Left hindlimb (tissue), 1 donor: Measurements from ENCODE around the gene SCMH1.
"Not testable (repeated sequence)": the region's sequence is repeated elsewhere in the genome, so short reads cannot be mapped to it uniquely, and the experiment has no call there.

Experiments
- DNase-seq: peaks from one replicate; pipeline ENCODE4 v3.0.0-alpha.2; 2018

Gene SCMH1

DNA sequence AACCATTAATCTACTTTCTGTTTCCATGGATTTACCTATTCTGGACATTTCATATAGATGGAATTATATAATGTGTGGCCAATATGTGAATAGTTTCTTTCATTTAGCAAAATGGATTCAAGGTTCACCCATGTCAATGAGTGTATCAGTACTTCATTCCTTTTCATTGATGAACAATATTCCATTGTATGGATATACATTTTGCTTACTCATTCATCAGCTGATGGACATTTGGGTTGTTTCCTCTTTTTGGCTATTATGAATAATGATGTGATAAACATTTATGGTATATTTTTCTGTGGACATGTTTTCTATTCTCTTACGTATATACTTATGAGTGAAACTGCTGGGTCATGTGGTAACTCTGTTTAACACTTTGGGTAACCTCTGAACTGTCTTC, 97.8 kb downstream of the SCMH1 start:
- DNase-seq, result no peak

DNA sequence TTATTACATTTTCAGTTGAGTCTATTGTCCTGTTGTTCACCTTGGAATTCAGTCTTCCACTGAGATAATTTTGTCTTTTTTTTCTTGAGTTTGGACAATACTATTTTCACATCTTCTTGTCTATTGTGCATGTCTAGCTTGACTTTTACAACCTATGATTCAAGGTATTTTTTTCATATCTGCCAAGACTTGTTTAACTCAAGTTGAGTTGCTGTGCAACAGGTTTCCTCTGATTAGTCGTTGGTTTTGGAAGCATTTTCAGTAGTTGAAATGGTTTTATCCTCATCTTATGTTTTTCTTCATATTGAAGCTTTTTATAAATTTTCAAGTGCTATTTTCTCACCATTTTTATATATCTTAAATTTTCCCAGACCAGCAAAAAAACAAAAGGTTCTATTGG, 103.6 kb downstream of the SCMH1 start:
- DNase-seq, result no peak

DNA sequence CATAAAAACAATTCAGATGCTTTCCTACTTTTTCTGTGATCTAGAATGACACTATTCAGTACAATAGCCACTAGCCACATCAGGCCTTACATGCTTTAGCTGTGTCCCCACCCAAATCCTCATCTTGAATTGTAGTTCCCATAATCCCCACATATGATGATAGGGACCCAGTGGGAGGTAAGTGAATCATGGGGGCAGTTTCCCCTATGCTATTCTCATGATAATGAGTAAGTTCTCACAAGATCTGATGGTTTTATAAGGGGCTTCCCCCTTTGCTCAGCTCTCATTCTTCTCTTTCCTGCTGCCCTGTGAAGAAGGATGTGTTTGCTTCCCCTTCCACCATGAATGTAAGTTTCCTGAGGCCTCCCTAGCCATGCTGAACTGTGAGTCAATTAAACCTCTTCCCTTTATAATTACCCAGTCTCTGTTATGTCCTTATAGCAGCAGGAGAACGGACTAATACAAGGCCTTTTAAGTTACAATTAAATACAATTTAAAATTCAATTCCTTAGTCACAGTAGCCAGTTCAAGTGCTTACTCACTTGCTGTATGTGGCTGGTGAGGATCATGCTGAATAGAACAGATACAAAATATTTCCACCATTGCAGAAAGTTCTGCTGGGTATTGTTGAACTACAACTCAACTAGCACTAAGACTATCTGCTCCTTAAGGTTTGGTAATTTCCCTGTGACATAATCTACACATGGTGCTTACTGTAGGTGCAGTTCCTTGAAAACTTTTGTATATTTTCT, 106.7 kb downstream of the SCMH1 start:
- DNase-seq, result no peak

DNA sequence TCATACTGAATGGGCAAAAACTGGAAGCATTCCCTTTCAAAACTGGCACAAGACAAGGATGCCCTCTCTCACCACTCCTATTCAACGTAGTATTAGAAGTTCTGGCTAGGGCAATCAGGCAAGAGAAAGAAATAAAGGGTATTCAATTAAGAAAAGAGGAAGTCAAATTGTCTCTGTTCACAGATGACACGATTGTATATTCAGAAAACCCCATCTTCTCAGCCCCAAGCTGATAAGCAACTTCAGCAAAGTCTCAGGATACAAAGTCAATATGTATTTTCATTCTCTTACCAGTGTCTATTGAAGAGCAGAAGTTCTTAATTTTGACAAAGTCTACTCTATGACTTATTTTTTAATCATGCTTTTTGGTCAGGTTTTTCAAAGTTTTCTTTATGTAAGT, 107.8 kb downstream of the SCMH1 start:
- DNase-seq, result not testable (repeated sequence)

DNA sequence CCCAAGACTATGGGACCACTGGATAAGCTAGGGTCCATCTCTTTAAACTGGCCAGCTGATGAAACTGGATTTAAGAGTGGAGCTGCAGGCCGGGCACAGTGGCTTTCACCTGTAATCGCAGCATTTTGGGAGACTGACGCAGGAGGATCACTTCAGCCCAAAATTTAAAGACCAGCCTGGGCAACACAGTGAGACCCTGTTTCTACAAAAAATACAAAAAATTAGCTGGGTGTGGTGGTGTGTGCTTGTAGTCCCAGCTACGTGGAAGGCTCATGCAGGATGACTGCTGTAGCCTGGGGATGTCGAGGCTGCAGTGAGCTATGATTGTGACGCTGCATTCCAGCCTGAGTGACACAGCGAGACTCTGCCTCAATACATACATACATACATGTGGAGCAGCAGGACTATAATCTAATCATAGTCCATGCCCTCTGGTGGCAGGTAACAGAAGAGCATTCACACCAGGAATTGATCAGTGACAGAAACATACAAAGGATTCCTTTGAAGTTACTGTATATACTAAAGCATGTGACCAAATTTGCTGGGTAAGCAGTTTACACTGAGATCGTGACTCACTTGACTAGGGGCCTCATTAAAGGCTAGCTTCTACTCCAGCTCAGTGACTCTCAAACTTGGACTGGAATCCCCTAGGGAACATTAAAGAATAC, 119.1 kb downstream of the SCMH1 start:
- no peak for DNase-seq

DNA sequence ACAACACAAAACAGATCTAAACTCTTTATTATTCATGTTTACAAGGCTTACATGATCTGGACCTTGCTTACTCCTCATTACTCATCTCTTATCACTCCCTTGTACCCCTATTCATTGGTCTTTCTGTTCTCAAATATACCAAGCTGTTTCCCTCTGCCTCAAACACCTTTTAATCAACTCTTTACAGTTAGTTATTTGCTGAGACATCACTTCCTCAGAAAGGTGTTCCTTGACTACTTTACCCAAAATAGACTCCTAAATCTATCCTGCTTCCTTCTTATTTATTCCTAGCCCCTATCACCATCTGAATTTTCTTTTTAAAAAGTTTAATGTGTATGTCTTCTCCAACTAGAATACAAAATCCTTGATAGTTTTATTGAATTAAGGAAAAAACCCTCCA, 120.0 kb downstream of the SCMH1 start:
- no peak for DNase-seq

DNA sequence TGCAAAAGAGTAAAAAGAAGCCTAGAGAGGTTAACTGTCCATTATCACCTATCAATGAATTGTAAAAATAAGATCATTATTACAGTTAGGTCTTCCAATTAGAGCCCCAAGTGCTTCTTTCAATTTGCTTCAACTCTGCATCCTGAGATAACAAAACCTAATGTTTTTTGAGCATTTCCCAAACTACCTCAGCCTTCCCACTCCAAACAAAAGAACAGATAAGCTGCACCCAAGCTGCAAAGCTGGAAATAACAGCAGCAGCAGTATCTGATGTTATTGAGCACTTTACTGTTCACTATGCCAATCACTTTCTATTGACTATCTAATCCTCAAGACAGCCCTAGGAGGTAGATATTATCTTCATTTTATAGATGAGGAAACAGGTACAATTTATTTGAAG, 123.5 kb downstream of the SCMH1 start:
- DNase-seq, result no peak

DNA sequence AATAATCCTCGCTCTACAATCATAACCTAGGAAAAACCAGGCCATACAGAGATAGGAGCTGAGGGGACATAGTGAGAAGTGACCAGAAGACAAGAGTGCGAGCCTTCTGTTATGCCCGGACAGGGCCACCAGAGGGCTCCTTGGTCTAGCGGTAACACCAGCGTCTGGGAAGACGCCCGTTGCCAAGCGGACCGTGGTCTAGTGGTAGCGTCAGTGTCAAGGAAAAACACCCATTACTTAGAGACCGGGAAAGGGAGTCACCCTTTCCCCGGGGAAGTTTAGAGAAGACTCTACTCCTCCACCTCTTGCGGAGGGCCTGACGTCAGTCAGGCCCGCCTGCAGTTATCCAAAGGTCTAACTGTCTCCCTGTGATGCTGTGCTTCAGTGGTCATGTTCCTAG, 124.9 kb downstream of the SCMH1 start:
- DNase-seq, result not testable (repeated sequence)

DNA sequence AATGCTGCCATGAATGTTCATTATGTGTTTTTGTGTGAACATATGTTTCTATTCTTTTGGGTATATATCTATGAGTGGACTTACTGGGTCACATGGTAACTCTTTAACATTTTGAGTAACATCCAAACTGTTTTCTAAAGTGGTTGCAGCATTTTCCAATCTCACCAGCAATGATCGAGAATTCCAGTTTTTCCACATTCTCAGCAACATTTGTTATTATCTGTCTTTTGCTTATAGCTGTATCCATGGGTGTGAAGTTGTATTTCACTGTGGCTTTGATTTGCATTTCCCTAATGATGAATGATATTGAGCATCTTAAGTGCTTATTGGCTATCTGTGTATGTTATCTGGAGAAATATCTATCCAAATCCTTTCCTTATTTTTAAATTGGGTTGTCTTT, 131.4 kb downstream of the SCMH1 start:
- DNase-seq, result no peak

DNA sequence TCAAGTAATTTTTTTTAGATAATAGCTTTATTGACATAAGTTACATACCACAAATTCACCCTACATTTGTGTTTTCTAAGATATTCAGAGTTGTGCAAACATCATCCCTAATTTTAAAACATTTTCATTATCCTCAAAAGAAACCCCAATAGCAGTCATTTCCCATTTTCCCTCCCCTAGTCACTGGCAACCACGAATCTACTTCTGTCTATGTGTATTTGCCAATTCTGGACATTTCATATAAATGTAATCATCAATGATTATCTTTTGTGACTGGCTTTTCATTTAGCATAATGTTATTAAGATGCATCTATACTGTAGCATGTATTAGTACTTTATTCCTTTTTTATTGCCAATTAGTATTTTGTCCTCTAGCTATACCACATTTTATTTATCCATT, 131.8 kb downstream of the SCMH1 start:
- no peak for DNase-seq

DNA sequence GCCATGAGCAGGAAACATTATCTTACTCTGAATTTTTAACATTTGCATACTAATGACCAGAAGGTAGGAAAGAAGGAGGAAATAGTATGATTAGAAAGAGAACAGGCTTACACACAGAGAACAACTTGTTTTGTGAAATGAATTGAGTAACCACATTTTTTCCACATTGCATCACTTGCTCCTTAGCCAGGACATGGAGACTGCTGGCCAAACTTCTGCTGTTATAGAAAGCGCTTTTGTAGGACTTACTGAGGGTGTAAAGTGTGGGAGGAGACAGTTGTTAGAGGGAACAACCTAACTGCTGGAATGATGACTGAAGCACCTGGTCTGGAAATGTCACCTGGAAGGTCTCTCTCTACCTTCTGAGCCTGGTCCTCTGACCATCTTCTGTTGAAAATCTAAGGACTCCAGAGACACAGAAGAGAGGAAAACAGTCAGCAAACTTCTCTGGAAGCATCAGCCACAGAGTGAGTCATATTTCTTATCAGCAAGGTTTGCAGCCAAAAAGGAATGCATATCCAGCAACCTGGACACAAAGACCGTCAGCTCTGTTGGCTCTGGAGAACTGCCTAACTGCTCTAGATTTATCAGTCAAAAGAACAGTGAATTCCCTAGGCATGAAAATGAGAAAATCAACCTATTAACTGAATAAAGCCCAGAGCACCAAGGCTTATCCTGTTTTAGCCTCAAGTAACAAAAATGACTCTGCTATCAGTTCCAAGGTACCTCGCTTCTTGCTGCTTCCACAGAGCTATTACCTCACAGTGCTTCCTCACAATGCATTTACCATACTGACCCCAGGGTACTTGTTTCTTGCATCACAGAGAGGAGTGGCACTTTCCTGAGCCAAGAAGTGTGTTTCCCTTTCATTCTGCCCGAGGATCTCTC, 132.6 kb downstream of the SCMH1 start:
- peak; percentile 80 for DNase-seq

DNA sequence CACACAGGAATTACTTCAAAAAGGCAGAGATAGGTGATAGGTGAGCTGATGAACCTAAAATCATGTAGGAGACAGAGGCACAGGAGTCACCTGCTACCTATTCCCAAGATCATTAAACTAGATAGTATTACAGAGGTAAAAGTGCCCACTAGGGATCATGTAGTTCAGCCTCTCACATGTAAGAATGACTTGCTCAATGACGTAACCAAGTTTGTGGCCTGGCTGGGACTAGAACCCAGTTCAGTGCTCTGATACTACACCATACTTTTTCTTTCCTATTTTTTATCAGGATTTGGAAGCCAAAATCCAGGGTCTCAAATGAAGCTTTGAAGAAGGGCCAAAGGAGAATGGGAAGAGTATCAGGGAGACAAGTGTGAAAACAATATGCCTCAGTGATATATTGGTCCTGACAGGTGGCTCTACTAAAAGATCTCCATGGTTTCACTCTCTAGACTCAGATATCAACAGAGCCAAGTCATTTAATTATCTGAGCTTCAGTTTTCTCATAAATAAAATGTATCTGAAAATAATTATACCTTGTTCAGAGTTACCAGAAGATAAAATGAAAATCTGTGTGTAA, 133.3 kb downstream of the SCMH1 start:
- no peak for DNase-seq

DNA sequence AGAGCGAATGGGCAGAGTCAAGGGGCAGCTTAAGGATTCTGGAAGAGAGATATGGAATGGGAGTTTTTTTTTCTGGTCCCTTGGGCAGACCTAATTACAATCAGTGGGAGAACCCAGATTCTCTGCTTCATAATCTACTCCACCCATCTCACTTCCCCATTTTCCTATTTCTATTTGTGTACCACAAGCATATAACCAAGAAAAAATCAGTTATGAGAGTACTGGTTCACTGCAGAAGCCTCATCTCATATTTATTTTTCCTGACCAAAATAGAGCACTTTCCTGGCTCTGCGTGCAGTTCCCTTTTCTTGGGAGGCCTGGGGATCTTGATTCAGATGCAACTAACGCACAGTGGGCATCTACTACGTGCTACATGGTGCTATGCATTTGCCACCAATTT, 138.3 kb downstream of the SCMH1 start:
- no peak for DNase-seq

DNA sequence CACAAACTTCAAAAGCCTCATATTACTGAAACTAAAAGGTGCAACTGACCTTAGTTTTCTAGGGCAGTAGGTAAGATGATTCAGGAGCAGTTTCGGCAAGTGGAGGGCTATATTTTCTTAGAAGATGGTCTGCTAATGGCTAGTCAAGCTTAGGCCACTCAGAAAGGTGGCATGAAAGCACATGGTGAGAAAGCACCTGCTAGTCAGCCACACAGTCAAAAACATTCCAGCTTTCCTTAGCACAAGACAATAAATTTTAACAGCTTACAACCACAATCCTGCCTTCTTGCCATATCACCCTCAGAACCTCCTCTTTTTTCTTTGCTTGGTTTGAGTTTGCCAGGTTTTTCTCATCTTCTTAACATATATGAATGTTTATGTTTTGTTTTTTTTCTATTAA, 139.5 kb downstream of the SCMH1 start:
- no peak for DNase-seq

DNA sequence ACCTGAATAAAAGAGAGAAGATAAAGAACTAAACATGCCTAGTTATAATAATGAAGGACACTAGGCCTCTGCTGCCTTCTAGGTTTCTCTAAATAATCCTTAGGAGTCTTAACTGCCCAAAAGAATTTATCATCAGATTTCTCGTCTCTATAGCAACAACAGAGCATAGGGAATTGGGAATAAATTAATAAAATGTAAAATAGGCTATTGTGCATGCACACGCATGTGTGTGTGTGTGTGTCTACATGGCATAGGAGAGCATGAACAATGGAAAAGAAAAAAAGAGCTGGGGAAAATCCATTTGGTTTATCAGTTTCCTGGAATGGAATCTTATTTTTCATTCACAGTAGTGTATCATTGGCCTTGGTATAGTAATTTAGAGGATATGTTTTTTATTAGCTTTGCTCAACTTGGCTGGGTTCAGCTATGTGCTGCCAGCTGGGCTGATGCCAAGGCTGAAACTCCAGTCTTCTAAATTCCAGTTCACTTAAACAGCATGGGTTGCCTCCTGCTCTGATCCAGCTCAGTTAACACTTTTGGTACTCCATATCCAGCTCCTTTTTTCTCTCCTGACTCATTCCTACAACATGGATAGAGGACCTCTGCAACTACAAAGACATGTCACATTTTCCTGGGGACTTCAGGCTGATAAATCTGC, 140.0 kb downstream of the SCMH1 start:
- peak; percentile 94 for DNase-seq

DNA sequence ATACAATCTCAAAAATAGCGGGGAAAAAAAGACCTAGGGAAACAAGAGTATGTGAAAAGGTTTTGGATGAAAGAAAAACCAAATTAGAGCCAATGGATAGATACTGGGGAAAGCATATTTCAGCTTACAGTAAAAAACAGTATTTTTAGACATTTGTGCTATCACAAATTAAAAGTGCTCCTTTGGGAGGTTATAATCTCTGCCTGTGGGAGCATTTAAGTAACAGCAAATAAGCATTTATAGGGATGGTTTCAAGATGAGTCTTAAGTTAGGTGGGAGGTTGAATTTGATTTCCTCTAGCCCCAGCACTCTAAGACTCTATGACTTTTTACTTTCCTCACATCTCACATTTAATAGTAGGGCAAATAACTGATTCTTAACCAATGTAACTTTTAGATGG, 141.0 kb downstream of the SCMH1 start:
- no peak for DNase-seq

DNA sequence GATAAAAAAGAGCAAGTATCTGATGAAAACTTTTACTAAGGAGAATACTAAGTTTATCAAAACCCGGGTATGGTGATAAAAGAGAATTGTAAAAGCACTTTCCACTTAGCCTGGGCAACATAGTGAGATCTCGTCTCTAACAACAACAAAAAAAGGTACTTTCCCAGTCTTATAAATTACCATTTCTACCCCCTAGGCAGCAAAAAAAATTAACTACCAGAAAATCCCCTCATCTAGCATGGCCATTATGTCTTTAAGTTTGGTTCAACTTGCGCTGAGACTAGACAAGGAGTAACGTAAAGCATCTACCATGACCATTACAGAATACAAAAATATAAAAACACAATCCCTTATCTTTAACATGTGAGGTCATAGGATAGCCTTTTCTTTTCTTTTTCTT, 141.9 kb downstream of the SCMH1 start:
- DNase-seq, result no peak

DNA sequence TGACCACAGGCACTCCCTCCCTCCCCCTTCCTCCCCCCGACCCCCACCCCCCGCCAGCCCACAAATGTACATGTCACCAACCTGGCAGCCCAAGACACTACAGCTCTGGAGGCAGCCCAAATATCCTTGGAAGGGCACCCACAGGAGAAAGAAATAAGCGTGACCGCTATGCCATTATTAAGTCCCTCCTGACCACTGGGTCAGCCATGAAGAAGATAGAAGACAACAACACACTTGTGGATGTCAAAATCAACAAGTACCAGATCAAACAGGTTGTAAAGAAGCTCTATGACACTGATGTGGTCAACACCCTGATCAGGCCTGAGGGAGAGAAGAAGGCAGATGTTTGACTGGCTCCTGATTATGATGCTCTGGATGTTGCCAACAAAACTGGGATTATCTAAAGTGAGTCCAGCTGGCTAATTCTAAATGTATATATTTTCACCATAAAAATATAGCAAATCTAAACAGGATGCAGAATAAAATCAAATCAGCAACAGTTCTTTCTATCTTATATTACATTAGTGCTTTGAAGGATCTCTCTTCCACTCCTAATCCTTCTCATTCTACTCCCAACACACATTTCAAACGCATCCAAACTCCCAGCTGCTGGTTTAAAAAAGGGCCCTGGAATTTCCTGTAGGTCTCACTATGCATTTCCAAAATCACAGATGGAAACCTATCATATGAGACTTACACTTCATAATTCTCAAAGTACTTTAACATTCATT, 143.2 kb downstream of the SCMH1 start:
- no peak for DNase-seq

DNA sequence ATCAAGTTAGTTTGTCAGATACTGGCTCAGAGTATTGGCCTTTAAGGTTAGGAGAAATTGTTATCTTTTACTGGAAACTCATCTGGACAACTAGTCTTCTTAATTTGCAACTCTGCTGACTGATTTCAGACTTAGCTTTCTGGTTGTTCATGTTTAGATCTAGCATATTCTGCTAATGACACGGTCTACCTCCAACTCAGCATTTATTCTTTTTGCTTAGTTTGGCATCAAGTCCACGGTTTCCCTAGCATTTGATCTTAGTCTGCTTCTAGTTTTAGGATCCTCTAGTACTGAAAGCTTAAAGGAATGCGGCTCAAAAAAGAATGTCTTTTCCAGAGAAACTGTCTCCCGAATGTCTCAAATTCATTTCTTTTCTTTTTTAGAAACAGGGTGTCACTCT, 145.0 kb downstream of the SCMH1 start:
- no peak for DNase-seq

DNA sequence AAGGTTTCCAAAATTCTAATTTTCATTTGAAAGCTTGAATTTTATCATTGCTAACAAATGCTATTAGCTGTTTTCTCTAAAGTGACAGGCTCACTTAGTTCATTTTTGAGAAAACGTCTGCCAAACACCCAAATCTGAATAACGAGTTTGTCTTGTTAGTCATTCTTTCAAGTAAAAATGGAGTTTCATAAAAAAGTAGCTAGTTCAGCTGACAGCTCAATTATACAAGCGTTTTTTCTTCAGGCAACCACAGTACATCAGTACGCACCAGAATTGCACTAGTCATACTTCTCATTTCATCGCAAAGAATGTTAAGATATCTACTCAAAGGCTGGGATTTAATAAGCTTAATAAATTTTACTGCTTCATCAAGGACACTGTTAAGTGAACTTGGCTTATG, 148.3 kb downstream of the SCMH1 start:
- no peak for DNase-seq

DNA sequence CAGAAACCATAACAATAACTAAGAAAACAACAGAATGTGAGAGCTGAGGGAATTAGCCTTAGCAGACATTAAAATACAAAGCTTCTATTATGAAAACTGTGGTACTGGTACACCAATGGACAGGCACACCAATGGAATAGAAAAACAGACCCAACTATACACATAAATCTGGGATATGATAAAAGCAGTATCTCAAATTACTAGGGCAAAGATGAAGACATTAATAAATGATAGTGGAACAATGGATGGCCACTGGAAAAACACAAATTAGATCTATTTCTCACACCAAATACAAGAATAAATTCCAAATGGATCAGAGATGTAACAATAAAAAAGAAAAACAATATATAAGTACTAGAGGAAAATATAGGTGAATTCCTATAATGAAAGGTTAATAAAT, 155.2 kb downstream of the SCMH1 start:
- no peak for DNase-seq

DNA sequence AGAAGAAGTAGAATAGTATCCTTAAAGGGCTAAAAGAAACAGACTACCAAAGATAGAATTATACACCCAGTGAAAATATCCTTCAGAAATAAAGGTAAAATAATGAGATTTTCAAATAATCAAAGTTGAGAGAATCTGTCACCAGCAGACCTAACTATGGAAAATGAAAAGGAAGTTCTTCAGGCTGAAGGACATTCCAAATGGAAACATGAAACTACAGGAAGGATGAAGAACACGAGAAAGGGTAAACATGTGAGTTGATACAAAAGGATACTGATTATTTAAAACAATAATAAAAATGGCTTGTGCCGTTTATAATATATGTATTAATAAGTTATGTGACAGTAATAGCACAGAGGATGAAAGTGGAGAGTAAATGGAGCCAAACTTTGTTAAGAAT, 163.5 kb downstream of the SCMH1 start:
- DNase-seq, result no peak
